GM19463 (cell line): Measurements from ENCODE around the gene FGF6.
"Not testable (repeated sequence)": the region's sequence is repeated elsewhere in the genome, so short reads cannot be mapped to it uniquely, and the experiment has no call there.

Source experiments
- ATAC-seq: cut with Tn5 transposase; IDR thresholded peaks from one replicate; pipeline ENCODE4 v1.9.1; 2021; ENCODE audit warnings: mild to moderate bottlenecking, moderate library complexity; ENCODE audit not compliant: unreplicated experiment

Gene FGF6

GRCh38 chr12:4421590-4422031, 24.0 kb downstream of the FGF6 start:
- no peak for ATAC-seq

GRCh38 chr12:4420138-4420670, 25.4 kb downstream of the FGF6 start:
- no peak for ATAC-seq

GRCh38 chr12:4418913-4419312, 26.7 kb downstream of the FGF6 start:
- no peak for ATAC-seq

GRCh38 chr12:4417936-4418335, 27.7 kb downstream of the FGF6 start:
- no peak for ATAC-seq

GRCh38 chr12:4417455-4417854, 28.2 kb downstream of the FGF6 start:
- ATAC-seq, result no peak

GRCh38 chr12:4416276-4416675, 29.3 kb downstream of the FGF6 start:
- ATAC-seq, result no peak

GRCh38 chr12:4412465-4412864, 33.1 kb downstream of the FGF6 start:
- no peak for ATAC-seq

- ATAC-seq, result no peak
Observed at GRCh38 chr12:4412056-4412455, 33.6 kb downstream of the FGF6 start.

- no peak for ATAC-seq
Observed at GRCh38 chr12:4407136-4407535, 38.5 kb downstream of the FGF6 start.

GRCh38 chr12:4404877-4405637, 40.6 kb downstream of the FGF6 start:
- ATAC-seq, result not testable (repeated sequence)

GRCh38 chr12:4402996-4403395, 42.6 kb downstream of the FGF6 start:
- ATAC-seq, result no peak

GRCh38 chr12:4401117-4401516, 44.5 kb downstream of the FGF6 start:
- ATAC-seq, result no peak

GRCh38 chr12:4395818-4396217, 49.8 kb downstream of the FGF6 start:
- no peak for ATAC-seq

- no peak for ATAC-seq
Observed at GRCh38 chr12:4393211-4393610, 52.4 kb downstream of the FGF6 start.

- ATAC-seq, result no peak
Observed at GRCh38 chr12:4392223-4392742, 53.3 kb downstream of the FGF6 start.

GRCh38 chr12:4388662-4389061, 57.0 kb downstream of the FGF6 start:
- no peak for ATAC-seq

- ATAC-seq, result no peak
Observed at GRCh38 chr12:4388032-4388431, 57.6 kb downstream of the FGF6 start.

GRCh38 chr12:4387607-4388006, 58.0 kb downstream of the FGF6 start:
- no peak for ATAC-seq

- no peak for ATAC-seq
Observed at GRCh38 chr12:4386801-4387200, 58.8 kb downstream of the FGF6 start.
